HL-60 (cell line): ENCODE results near the gene OR2AE1.

Experiments
- DNase-seq, 2 experiments: peaks; one replicate each; pipeline ENCODE4 v3.0.0-alpha.2; 2010 to 2020; ENCODE audit warnings: low read depth in 1 of 2, low spot score in 1 of 2
- H3K27ac ChIP-seq: fragments of 250-450 bp; sonication (Bioruptor Pico); replicated peaks from 2 replicates; pipeline ENCODE4 v1.5.1; 2020; ENCODE audit warnings: mild to moderate bottlenecking, moderate library complexity
- H3K27me3 ChIP-seq: fragments of 250-450 bp; sonication (Bioruptor Pico); 2 replicates; pipeline ENCODE4 v1.5.1; 2021; ENCODE audit warnings: mild to moderate bottlenecking, moderate library complexity; ENCODE audit not compliant: insufficient read depth, poor library complexity, severe bottlenecking
- H3K4me3 ChIP-seq: replicated peaks from 2 replicates; pipeline ENCODE4 v1.5.1; 2011; ENCODE audit warnings: mild to moderate bottlenecking, control low read depth, low read length; ENCODE audit not compliant: insufficient read depth
- GABPA ChIP-seq: IDR thresholded peaks from 2 replicates; pipeline ENCODE4 v1.6.1; 2012; ENCODE audit warnings: low read depth
- POLR2AphosphoS5 ChIP-seq: IDR thresholded peaks from 2 replicates; pipeline ENCODE4 v1.6.1; 2012; ENCODE audit warnings: low read depth
- SPI1 ChIP-seq: IDR thresholded peaks from 2 replicates; pipeline ENCODE4 v1.6.1; 2012; ENCODE audit warnings: low read depth, mild to moderate bottlenecking, borderline replicate concordance
- long read RNA-seq: library from polyadenylated mRNA; unstranded; transcript quantifications from one replicate; pipeline ENCODE4 v2.0.0, GENCODE V29; 2020
- TF ChIP-seq, protein P1 (sequence below): IDR thresholded peaks from 2 replicates; pipeline ENCODE4 v1.6.1; 2012; ENCODE audit warnings: low read depth; ENCODE audit not compliant: insufficient replicate concordance
- TF ChIP-seq, protein P2 (sequence below): IDR thresholded peaks from one replicate; pipeline ENCODE4 v1.5.1; 2011; ENCODE audit warnings: low read length, control low read depth, inconsistent platforms; ENCODE audit not compliant: insufficient read depth

Gene OR2AE1, protein sequence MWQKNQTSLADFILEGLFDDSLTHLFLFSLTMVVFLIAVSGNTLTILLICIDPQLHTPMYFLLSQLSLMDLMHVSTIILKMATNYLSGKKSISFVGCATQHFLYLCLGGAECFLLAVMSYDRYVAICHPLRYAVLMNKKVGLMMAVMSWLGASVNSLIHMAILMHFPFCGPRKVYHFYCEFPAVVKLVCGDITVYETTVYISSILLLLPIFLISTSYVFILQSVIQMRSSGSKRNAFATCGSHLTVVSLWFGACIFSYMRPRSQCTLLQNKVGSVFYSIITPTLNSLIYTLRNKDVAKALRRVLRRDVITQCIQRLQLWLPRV
- long read RNA-seq, result 0 reads

- no peak for DNase-seq
- Histone ChIP-seq H3K4me3 (no peak within 1 kb of the TSS), H3K27me3 (no peaks in the 10 kb centered on the region), H3K27ac (peak within 1 kb of the TSS; percentile 19; the same call in 1 of the 2 replicates)
- TF ChIP-seq, protein P1, sequence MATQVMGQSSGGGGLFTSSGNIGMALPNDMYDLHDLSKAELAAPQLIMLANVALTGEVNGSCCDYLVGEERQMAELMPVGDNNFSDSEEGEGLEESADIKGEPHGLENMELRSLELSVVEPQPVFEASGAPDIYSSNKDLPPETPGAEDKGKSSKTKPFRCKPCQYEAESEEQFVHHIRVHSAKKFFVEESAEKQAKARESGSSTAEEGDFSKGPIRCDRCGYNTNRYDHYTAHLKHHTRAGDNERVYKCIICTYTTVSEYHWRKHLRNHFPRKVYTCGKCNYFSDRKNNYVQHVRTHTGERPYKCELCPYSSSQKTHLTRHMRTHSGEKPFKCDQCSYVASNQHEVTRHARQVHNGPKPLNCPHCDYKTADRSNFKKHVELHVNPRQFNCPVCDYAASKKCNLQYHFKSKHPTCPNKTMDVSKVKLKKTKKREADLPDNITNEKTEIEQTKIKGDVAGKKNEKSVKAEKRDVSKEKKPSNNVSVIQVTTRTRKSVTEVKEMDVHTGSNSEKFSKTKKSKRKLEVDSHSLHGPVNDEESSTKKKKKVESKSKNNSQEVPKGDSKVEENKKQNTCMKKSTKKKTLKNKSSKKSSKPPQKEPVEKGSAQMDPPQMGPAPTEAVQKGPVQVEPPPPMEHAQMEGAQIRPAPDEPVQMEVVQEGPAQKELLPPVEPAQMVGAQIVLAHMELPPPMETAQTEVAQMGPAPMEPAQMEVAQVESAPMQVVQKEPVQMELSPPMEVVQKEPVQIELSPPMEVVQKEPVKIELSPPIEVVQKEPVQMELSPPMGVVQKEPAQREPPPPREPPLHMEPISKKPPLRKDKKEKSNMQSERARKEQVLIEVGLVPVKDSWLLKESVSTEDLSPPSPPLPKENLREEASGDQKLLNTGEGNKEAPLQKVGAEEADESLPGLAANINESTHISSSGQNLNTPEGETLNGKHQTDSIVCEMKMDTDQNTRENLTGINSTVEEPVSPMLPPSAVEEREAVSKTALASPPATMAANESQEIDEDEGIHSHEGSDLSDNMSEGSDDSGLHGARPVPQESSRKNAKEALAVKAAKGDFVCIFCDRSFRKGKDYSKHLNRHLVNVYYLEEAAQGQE, result no peak
- TF ChIP-seq GABPA (no peak), SPI1 (no peak), POLR2AphosphoS5 (no peak)
- TF ChIP-seq, protein P2, sequence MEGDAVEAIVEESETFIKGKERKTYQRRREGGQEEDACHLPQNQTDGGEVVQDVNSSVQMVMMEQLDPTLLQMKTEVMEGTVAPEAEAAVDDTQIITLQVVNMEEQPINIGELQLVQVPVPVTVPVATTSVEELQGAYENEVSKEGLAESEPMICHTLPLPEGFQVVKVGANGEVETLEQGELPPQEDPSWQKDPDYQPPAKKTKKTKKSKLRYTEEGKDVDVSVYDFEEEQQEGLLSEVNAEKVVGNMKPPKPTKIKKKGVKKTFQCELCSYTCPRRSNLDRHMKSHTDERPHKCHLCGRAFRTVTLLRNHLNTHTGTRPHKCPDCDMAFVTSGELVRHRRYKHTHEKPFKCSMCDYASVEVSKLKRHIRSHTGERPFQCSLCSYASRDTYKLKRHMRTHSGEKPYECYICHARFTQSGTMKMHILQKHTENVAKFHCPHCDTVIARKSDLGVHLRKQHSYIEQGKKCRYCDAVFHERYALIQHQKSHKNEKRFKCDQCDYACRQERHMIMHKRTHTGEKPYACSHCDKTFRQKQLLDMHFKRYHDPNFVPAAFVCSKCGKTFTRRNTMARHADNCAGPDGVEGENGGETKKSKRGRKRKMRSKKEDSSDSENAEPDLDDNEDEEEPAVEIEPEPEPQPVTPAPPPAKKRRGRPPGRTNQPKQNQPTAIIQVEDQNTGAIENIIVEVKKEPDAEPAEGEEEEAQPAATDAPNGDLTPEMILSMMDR, result no peak
Measured at GRCh38 chr7:99876933-99877332, at the start of gene OR2AE1. Gene OR2AE1, minus strand, starts transcription at chr7:99877033. Its CDS starts 0 bp downstream, at chr7:99877033.

DNA sequence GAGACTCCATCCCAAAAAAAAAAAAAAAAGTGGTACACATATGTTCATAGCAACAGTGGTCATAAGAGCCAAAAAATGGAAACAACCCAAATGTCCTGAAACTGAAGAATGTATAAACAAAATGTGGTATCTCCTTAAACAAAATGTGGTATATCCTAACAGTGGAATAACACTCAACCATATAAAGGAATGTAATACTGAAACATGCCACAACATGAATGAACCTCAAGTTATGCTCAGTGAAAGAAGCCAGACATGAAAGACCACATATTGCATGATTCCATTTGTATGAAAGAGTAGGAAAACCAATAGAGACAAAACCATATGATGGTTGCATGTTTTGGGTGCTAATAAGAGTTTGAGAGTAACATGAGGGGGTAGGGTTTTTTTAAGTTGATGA is 49.5 kb upstream of the OR2AE1 start:
- no peak overlapping the region for H3K27ac ChIP-seq
- H3K27me3 ChIP-seq, result peaks cover 10% of the 10 kb centered on the region
- TF ChIP-seq POLR2AphosphoS5 (no peak), GABPA (no peak), SPI1 (no peak)
- TF ChIP-seq, protein P1, result no peak
- TF ChIP-seq, protein P2, result no peak
- DNase-seq, result no peak
- no peak overlapping the region for H3K4me3 ChIP-seq

DNA sequence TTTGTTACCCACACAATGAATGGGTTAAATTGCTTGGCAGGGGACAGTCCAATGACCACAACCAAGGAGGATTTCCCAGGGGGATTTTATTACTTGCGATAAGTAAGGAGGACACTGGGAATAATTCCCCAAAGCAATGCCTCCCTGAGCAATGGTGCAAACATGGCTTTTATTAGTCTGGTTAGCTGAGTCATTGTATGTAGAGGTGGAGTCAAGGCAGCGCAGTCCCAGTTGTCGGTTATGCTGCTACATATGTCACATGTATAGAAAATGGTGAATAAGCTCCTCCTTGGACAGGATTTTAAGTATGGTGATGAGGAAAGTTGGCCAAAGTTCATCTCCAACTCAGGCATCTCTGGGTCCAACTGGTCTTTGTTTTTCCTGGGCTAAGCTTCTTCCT is 46.4 kb upstream of the OR2AE1 start:
- no peak overlapping the region for H3K27ac ChIP-seq
- TF ChIP-seq POLR2AphosphoS5 (no peak), SPI1 (no peak), GABPA (no peak)
- TF ChIP-seq, protein P2, result no peak
- TF ChIP-seq, protein P1, result no peak
- peaks cover under 1% of the 10 kb centered on the region for H3K27me3 ChIP-seq
- no peak for DNase-seq
- H3K4me3 ChIP-seq, result no peak overlapping the region
